ENCODE data around the gene PGM2. TPM values are rescaled to one million over a fixed set of nuclear protein-coding genes. Genes with fewer than 3 reads are reported as not detected.

Gene PGM2
- total and polyA plus RNA-seq, 5 donors from 2014 or later = 20.5 to 29.5 (median 22.1) TPM

DNA sequence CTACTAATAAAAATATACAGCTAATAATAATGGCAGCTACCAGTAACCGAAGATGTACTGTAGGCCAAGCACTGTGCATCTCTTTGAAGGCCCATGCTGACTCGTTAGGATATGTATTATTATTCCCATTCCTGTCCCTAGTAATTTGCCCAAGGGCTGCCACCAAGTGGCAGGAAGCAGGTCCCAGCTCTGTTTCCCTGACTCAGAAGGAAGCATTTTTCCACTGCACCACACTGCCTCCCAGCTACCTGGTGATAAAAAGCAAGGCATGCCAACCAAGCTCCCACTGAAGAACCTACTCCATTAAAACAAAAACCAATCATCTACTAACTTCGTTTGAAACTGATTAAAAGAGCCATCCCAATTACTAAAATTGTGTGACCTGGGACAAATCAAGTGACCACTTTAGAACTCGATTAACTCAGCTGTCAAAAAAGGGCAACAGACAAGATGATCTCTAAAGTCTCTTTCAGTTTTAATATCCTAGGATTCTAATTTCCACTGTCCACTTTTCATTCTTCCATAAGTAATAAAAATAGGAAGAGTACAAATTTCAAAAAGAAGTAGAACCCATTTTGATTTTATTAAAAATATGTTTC is 24.3 kb upstream of the PGM2 start:
- H3K4me3 ChIP-seq (ENCODE audit: low read depth, low read length) = no peak overlapping the region
- DNase-seq = no peak
- H3K27ac ChIP-seq (ENCODE audit: insufficient read depth, low read length, poor library complexity, severe bottlenecking) = no peak overlapping the region
- no peaks in the 10 kb centered on the region for H3K9me3 ChIP-seq (ENCODE audit: control insufficient read depth in 2 of 2, low read length in 2 of 2)
- Mint-ChIP-seq H3K4me1 (no peaks in the 10 kb centered on the region), H3K27ac (no peak overlapping the region), H3K4me3 (no peak overlapping the region), H3K27me3 (peaks cover 31% of the 10 kb centered on the region), H3K36me3 (no peaks in the 10 kb centered on the region), H3K9me3 (peaks cover 0 to 2% (median 0%) of the 10 kb centered on the region in 7 donors)
- H3K4me1 ChIP-seq (ENCODE audit: control insufficient read depth, insufficient read depth, low read length, poor library complexity, severe bottlenecking) = no peaks in the 10 kb centered on the region
- no peaks in the 10 kb centered on the region for H3K36me3 ChIP-seq (ENCODE audit: control insufficient read depth, insufficient read depth, low read length)
- peaks cover 10% of the 10 kb centered on the region for H3K27me3 ChIP-seq (ENCODE audit: control insufficient read depth, insufficient read depth, low read length)
- no peak for ATAC-seq (ENCODE audit: low read depth in 2 of 2)

DNA sequence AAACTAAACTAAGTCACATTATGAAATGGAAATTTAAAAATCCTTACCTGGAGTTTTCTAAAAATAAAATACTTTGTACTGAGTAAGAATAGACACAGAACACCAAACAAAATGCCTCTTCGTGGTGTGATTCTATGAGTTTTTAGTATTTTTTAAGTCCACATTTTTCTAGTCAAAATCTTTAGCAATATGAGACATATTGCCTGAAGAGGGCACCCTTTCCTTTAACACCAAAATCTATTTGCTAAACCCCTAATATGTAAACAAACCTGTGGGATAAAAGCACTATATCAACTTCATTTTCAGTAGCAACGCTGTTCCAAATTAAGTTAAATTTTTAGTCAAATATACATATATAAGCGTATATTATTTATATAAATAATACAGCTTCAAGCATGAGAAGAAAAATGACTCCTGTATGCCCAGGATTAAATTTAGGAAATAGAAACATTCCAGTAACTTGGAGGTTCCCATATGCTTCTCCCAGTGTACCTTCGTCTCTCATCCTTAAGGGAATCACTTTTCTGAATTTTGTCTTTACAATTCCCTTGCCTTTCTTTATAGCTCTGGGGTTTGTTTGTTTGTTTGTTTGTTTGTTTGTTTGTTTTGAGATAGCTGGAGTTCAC is 23.0 kb upstream of the PGM2 start:
- Mint-ChIP-seq H3K9me3 (peaks cover 0 to 2% (median 0%) of the 10 kb centered on the region in 7 donors), H3K36me3 (no peaks in the 10 kb centered on the region), H3K27ac (no peak overlapping the region), H3K4me1 (no peaks in the 10 kb centered on the region), H3K27me3 (peaks cover 28% of the 10 kb centered on the region), H3K4me3 (no peak overlapping the region)
- Histone ChIP-seq H3K27me3 (ENCODE audit: control insufficient read depth, insufficient read depth, low read length) (peaks cover 9% of the 10 kb centered on the region), H3K9me3 (ENCODE audit: control insufficient read depth in 2 of 2, low read length in 2 of 2) (no peaks in the 10 kb centered on the region), H3K27ac (ENCODE audit: insufficient read depth, low read length, poor library complexity, severe bottlenecking) (no peak overlapping the region), H3K4me3 (ENCODE audit: low read depth, low read length) (no peak overlapping the region), H3K4me1 (ENCODE audit: control insufficient read depth, insufficient read depth, low read length, poor library complexity, severe bottlenecking) (no peaks in the 10 kb centered on the region), H3K36me3 (ENCODE audit: control insufficient read depth, insufficient read depth, low read length) (no peaks in the 10 kb centered on the region)
- DNase-seq = peak in 2 of 3 donors; percentile 50 to 74
- no peak for ATAC-seq (ENCODE audit: low read depth in 2 of 2)

DNA sequence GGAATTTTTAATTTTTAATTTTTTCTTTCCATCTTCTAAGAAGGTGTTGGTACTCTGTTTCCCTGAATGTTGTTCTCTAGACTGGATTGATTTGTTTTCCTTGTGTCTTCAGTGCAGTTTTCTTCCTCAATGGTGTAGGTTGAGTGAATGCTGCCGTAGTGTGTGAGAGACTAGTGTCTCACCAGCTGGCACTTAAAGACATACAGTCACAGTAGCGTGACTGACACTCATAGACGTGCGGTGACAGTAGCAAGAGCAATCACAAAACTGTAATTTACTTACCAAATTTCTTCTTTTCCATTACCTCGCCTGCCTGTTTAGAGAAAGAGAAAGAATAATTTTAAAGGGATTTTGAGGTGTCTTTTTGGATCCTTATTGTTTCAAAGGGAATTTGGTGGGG is 21.4 kb upstream of the PGM2 start:
- H3K9me3 ChIP-seq (ENCODE audit: control insufficient read depth in 2 of 2, low read length in 2 of 2) = no peaks in the 10 kb centered on the region
- H3K4me1 ChIP-seq (ENCODE audit: control insufficient read depth, insufficient read depth, low read length, poor library complexity, severe bottlenecking) = no peaks in the 10 kb centered on the region
- H3K36me3 ChIP-seq (ENCODE audit: control insufficient read depth, insufficient read depth, low read length) = no peaks in the 10 kb centered on the region
- Mint-ChIP-seq H3K9me3 (peaks cover 0 to 2% (median 0%) of the 10 kb centered on the region in 7 donors), H3K27ac (no peak overlapping the region), H3K4me1 (no peaks in the 10 kb centered on the region), H3K36me3 (no peaks in the 10 kb centered on the region), H3K4me3 (no peak overlapping the region), H3K27me3 (peaks cover 19% of the 10 kb centered on the region)
- no peak for DNase-seq
- H3K4me3 ChIP-seq (ENCODE audit: low read depth, low read length) = no peak overlapping the region
- ATAC-seq (ENCODE audit: low read depth in 2 of 2) = no peak
- peaks cover 1% of the 10 kb centered on the region for H3K27me3 ChIP-seq (ENCODE audit: control insufficient read depth, insufficient read depth, low read length)
- H3K27ac ChIP-seq (ENCODE audit: insufficient read depth, low read length, poor library complexity, severe bottlenecking) = no peak overlapping the region

DNA sequence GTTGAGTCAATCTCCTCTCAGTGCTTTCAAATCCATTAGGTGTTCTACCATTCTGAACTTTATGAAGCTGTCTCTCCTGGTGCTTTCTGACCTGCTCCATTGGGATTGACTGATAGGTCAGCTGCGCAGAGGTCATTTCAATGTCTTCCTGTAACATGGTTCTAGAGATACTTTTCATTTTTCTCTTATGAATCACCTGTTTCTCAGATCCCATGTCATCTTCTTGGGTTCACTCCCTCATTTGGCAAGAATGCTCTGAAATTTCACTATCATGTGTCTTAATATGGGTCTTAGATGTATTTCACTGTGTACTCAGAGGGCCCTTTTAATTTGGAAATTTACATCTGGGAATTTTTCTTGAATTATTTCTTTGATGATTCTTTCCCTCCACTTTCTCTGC is 13.8 kb upstream of the PGM2 start:
- Histone ChIP-seq H3K27me3 (ENCODE audit: control insufficient read depth, insufficient read depth, low read length) (no peaks in the 10 kb centered on the region), H3K36me3 (ENCODE audit: control insufficient read depth, insufficient read depth, low read length) (no peaks in the 10 kb centered on the region), H3K9me3 (ENCODE audit: control insufficient read depth in 2 of 2, low read length in 2 of 2) (no peaks in the 10 kb centered on the region), H3K27ac (ENCODE audit: insufficient read depth, low read length, poor library complexity, severe bottlenecking) (no peak overlapping the region), H3K4me3 (ENCODE audit: low read depth, low read length) (no peak overlapping the region), H3K4me1 (ENCODE audit: control insufficient read depth, insufficient read depth, low read length, poor library complexity, severe bottlenecking) (peaks cover 16% of the 10 kb centered on the region)
- no peak for ATAC-seq (ENCODE audit: low read depth in 2 of 2)
- H3K27ac Mint-ChIP-seq = no peak overlapping the region
- no peaks in the 10 kb centered on the region for H3K36me3 Mint-ChIP-seq
- no peak overlapping the region for H3K4me3 Mint-ChIP-seq
- no peaks in the 10 kb centered on the region for H3K9me3 Mint-ChIP-seq
- no peak for DNase-seq
- peaks cover 12 to 21% (median 14%) of the 10 kb centered on the region in 4 donors for H3K4me1 Mint-ChIP-seq
- peaks cover 16% of the 10 kb centered on the region for H3K27me3 Mint-ChIP-seq

DNA sequence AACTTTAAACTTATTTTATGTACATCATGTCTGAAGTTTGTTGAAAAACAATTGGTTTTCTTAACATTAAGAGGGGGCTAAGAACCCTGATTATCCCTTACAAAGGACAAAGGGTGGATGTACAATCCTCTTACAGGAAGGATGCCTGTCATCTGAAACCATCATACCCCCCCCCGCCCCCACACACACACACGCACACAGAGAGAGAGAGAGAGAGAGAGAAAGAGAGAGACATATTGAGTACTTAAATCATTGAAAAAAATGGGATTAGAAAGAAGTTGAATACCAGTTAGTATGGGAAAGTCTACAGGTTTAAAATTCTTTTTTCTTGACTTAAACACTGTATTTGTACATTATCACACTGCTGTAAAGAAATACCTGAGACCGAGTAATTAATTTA is 10.9 kb upstream of the PGM2 start:
- Histone ChIP-seq H3K4me1 (ENCODE audit: control insufficient read depth, insufficient read depth, low read length, poor library complexity, severe bottlenecking) (peaks cover 16% of the 10 kb centered on the region), H3K4me3 (ENCODE audit: low read depth, low read length) (peak overlapping the region; percentile 66), H3K36me3 (ENCODE audit: control insufficient read depth, insufficient read depth, low read length) (no peaks in the 10 kb centered on the region), H3K9me3 (ENCODE audit: control insufficient read depth in 2 of 2, low read length in 2 of 2) (no peaks in the 10 kb centered on the region), H3K27ac (ENCODE audit: insufficient read depth, low read length, poor library complexity, severe bottlenecking) (peak overlapping the region; percentile 55), H3K27me3 (ENCODE audit: control insufficient read depth, insufficient read depth, low read length) (no peaks in the 10 kb centered on the region)
- ATAC-seq (ENCODE audit: low read depth in 2 of 2) = no peak
- peaks cover 16% of the 10 kb centered on the region for H3K27me3 Mint-ChIP-seq
- peak overlapping the region; percentile 86 to 96 (median 87) for H3K27ac Mint-ChIP-seq
- H3K4me3 Mint-ChIP-seq = peak overlapping the region; percentile 36 to 76 (median 58)
- no peaks in the 10 kb centered on the region for H3K36me3 Mint-ChIP-seq
- peaks cover 12 to 25% (median 15%) of the 10 kb centered on the region in 4 donors for H3K4me1 Mint-ChIP-seq
- no peak for DNase-seq
- no peaks in the 10 kb centered on the region for H3K9me3 Mint-ChIP-seq

DNA sequence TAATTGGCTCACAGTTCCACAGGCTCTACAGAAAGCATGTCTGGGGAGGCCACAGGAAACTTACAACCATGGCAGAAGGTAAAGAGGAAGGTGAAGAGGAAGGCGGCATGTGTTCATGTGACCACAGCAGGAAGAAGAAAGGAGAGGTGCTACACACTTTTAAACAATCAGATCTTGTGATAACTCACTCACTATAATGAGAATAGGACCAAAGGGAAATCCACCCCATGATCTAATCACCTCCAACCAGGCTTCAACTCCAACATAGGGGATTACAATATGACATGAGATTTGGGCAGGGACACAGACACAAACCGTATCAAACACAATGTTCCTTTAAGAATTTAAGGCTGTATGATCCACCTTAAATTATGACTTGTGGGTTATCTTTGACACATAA is 10.5 kb upstream of the PGM2 start:
- Histone ChIP-seq H3K36me3 (ENCODE audit: control insufficient read depth, insufficient read depth, low read length) (no peaks in the 10 kb centered on the region), H3K27ac (ENCODE audit: insufficient read depth, low read length, poor library complexity, severe bottlenecking) (peak overlapping the region; percentile 55), H3K4me1 (ENCODE audit: control insufficient read depth, insufficient read depth, low read length, poor library complexity, severe bottlenecking) (peaks cover 16% of the 10 kb centered on the region), H3K9me3 (ENCODE audit: control insufficient read depth in 2 of 2, low read length in 2 of 2) (no peaks in the 10 kb centered on the region), H3K27me3 (ENCODE audit: control insufficient read depth, insufficient read depth, low read length) (no peaks in the 10 kb centered on the region), H3K4me3 (ENCODE audit: low read depth, low read length) (peak overlapping the region; percentile 66)
- peak overlapping the region; percentile 36 to 76 (median 50) for H3K4me3 Mint-ChIP-seq
- peaks cover 12 to 25% (median 15%) of the 10 kb centered on the region in 4 donors for H3K4me1 Mint-ChIP-seq
- no peaks in the 10 kb centered on the region for H3K36me3 Mint-ChIP-seq
- H3K27me3 Mint-ChIP-seq = peaks cover 16% of the 10 kb centered on the region
- ATAC-seq (ENCODE audit: low read depth in 2 of 2) = peak; percentile 57 to 78
- H3K9me3 Mint-ChIP-seq = no peaks in the 10 kb centered on the region
- peak in 2 of 3 donors; percentile 41 to 72 for DNase-seq
- H3K27ac Mint-ChIP-seq = peak overlapping the region; percentile 86 to 96 (median 87)

DNA sequence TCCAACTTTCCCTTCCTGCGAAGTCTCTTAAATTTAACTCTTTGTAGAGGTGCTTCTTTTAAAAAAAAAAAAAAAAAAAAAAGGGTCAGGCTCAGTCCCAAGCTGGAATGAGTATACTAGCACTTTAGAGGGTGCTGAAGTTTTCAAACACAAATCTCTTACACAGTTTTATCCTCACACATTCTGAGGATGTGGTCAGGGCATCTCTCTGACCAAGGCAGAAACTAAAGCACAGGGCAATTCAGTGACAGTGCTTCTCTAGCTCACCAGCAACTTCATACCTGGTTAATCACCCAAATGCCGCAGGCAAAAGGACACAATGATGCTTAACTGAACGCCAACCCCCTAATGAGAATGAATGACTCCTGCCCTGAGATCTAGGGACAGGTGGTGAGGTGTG is 9.8 kb upstream of the PGM2 start:
- no peaks in the 10 kb centered on the region for H3K36me3 Mint-ChIP-seq
- no peaks in the 10 kb centered on the region for H3K9me3 ChIP-seq (ENCODE audit: control insufficient read depth in 2 of 2, low read length in 2 of 2)
- H3K27me3 Mint-ChIP-seq = peaks cover 11% of the 10 kb centered on the region
- H3K9me3 Mint-ChIP-seq = no peaks in the 10 kb centered on the region
- peaks cover 12 to 28% (median 15%) of the 10 kb centered on the region in 4 donors for H3K4me1 Mint-ChIP-seq
- H3K27me3 ChIP-seq (ENCODE audit: control insufficient read depth, insufficient read depth, low read length) = no peaks in the 10 kb centered on the region
- H3K36me3 ChIP-seq (ENCODE audit: control insufficient read depth, insufficient read depth, low read length) = no peaks in the 10 kb centered on the region
- peak overlapping the region in 1 of 4 donors; percentile 56 for H3K4me3 Mint-ChIP-seq
- peak overlapping the region; percentile 55 for H3K27ac ChIP-seq (ENCODE audit: insufficient read depth, low read length, poor library complexity, severe bottlenecking)
- peak overlapping the region; percentile 66 for H3K4me3 ChIP-seq (ENCODE audit: low read depth, low read length)
- ATAC-seq (ENCODE audit: low read depth in 2 of 2) = no peak
- H3K27ac Mint-ChIP-seq = peak overlapping the region; percentile 84 to 87 (median 86)
- DNase-seq = no peak
- H3K4me1 ChIP-seq (ENCODE audit: control insufficient read depth, insufficient read depth, low read length, poor library complexity, severe bottlenecking) = peaks cover 16% of the 10 kb centered on the region

DNA sequence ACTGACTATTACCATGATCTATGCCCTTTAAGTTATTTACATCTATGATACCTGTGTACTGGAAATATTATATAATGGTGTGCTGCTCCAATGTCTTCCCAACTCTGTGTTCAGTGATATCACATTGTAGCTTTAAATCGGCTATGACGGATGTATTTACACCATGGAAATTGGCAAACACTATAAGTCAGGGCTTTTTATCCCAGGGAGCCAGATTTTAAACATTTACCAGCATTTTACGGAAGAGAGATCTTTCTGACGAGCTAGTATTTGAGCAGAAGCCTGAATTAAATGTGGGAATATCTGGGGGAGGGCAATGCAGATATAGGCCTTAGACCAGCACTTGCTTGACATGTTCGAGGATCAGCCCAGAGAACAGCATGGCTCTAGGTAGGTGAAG is 7.7 kb upstream of the PGM2 start:
- Histone ChIP-seq H3K27me3 (ENCODE audit: control insufficient read depth, insufficient read depth, low read length) (no peaks in the 10 kb centered on the region), H3K9me3 (ENCODE audit: control insufficient read depth in 2 of 2, low read length in 2 of 2) (no peaks in the 10 kb centered on the region), H3K36me3 (ENCODE audit: control insufficient read depth, insufficient read depth, low read length) (no peaks in the 10 kb centered on the region), H3K27ac (ENCODE audit: insufficient read depth, low read length, poor library complexity, severe bottlenecking) (no peak overlapping the region), H3K4me1 (ENCODE audit: control insufficient read depth, insufficient read depth, low read length, poor library complexity, severe bottlenecking) (peaks cover 16% of the 10 kb centered on the region), H3K4me3 (ENCODE audit: low read depth, low read length) (no peak overlapping the region)
- Mint-ChIP-seq H3K4me1 (peaks cover 12 to 32% (median 16%) of the 10 kb centered on the region in 4 donors), H3K27ac (no peak overlapping the region), H3K4me3 (no peak overlapping the region), H3K9me3 (no peaks in the 10 kb centered on the region), H3K27me3 (peaks cover 5% of the 10 kb centered on the region), H3K36me3 (no peaks in the 10 kb centered on the region)
- DNase-seq = no peak
- no peak for ATAC-seq (ENCODE audit: low read depth in 2 of 2)

Data from CD4-positive, CD25-positive, alpha-beta regulatory T cell (primary cell).